Activated T-cell treated with anti-CD3 and anti-CD28 coated beads for 4 hours (primary cell): ENCODE measurements around the gene HEMGN.

ENCODE experiments used
- DNase-seq: peaks from one replicate; pipeline ENCODE4 v3.0.0-alpha.2; 2020

The HEMGN gene

DNA sequence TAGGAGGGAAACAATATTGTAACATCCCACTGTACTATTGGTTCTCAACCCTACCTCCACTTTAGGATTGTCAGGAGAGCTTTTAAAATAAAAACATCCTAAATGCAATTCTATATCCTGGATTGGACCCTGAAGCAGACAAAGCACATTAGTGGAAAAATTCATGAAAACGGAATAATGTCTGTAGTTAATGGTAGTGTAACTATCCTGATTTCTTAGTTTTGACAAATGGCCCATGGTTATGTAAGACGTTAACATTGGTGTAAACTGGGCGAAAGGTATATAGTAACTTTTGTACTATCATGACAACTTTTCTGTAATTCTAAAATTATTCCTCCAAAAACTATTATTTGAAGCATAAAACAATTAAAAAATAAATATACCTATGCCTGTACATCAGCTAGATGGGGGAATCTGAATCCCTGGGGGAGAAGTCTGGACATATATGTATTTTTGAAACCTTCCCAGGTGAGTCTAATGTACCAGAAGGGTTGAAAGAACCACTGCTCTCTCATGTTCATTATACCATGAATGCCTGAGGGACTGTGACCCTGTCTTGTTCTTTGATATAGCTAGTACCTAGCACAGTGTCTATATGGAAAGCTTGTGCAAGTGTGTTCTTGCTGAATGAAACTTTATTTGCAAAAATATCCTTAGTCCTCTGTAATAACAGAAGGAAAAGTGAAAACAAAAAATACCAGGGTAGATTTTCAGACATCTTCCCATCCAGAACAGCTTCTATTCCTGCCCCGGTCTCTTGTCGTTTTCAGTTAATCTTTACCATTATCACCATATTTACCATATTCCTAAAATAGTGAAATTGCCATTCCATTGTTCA lies 12.3 kb downstream of the HEMGN start:
- no peak for DNase-seq

DNA sequence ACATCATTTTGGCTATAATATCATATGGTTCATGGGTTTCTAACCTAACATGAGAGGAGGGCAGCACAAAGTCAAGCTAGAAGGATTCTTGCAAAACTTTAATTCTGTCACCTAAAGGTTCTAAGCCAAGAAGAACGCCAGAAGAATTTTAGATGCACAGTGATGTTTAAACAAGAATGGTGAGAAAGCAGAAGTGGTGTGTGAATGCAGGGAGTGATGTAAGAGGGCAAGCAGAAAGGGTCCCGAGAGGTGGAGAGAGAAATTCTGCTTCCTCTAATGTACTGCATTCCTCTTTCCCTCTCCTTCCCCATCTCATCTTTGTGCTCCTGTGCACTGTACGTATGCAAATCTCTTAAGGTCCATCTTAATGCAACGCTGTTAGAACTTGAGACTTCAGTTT lies 13.6 kb downstream of the HEMGN start:
- DNase-seq, result no peak

DNA sequence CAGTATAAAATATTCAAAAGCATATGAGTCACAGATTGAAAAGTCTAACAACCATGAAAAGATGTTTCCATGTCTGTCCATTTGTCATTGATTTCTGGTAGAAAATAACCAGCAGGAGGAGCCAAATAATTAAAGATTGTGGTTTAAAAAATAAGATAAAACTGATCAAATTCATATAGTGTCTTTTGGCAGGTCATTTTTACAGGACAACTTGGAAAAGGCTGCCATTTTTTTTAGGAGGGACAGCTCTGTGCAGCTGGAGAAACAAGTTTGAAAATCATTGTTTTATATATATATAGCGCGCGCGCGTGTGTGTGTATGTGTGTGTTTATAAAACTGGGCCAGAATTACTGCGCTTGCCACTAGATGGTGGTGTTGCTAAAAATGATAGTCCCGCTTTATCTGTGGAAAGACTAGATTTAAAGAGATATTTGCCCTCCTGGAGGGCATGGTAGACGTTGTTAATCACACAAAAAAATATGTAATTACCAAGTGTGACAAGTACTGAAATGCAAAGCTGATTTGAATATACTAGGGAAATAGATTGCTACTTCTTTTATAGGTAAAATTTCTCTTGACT lies 14.4 kb downstream of the HEMGN start:
- DNase-seq, result peak; percentile 67

DNA sequence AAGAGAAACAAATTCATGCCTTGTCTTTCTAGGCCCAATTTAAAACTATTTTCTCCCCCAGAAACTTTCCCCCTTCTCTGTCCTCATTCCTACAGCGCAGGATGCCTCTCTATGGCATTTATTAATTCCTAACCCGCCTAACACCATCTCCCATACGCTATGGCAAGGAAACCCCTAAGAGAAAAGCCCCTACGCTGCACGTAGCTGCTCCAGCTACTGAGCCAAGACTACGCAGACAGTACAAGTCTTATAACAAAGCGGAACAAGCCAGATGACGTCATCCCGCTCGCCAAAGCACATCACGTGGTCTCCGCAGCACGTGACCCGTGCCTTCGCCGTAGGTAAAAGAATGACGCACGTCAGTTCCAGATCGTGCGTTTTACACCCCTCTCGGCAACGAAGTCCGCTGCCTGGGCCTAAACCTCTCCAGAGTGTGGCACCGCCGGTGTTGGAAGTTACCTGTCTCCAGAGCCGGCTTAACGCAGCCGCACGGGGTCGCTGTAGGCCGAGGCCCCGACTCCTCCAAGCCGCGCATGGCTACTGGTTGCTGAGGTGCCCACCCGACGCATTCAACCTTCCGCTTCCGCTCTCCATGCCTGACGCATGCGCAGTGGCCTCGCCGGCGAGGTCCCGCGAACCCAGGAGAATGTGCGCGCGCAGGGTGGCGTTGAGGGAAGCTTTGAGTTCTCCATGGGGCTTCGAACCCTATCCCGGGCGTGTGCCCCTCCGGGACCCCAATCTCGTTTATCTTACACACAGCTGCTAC lies 15.8 kb downstream of the HEMGN start, which contains the start of gene TRMO:
Gene TRMO, minus strand, starts transcription at position 542 of the 766 bp plus-strand sequence. Its CDS starts 7 bp downstream, at position 535.
- DNase-seq, result peak; percentile 97

DNA sequence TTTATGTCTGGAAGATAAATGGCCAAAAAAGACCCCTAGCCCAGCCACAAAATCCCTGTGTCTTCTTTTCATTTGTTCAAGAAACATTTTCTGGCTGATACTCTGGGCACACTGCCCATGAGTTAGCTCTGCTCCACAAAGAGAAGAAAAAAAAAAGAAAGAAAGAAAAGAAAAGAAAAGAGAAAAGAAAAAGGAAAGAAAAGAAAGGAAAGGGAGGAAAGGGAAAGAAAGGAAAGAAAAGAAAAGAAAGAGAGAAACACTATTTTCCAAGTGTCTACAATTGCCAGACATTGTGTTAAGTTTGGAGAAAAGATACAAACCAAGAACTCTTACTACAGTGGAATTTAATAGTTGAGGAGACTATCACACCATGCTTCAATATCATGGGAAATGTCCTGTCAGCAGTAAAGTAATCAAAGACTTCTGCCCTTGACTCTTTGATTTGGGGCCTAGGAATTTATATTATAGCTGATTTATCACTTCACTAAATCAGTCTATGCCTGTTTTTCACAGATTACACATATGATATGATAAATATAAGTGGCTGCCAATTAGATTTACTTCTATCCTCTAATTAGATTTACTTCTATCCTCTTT lies 18.7 kb downstream of the HEMGN start:
- DNase-seq, result no peak

DNA sequence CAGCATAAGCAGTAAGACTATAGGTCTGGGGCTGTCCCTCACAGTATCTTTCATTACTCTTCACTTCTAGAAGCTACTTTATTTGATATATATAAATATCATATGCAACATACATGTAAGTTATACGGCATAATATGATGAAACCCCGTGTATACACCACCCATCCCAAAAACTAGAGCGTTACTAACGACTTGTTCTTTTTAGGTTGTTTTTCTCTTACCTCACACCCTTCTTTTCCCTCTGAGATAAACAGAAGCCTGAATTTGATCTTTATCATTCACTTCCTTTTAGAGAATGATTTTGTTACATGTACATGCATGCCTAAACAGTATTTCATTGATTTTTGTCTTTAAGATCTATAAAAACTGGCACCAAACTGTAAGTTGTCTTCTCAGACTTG lies 19.4 kb downstream of the HEMGN start:
- no peak for DNase-seq

DNA sequence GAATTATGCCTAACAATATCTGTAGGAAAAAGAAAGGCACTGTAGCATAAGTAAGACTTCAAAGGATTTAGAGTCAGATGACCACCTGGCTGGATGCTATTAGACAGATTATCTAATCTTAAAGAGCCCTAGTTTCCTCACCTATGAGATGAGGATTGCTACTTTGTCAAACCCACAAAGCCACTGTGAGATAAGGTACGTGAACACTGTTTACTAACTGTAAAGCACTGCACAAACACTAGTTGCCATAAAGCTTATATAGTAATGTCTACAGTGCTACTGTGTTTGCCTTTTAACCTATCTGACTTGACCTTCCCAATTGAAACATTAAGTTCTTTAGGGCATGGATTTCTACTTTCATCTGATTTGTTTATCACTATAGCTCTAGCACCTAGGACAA lies 26.0 kb downstream of the HEMGN start:
- no peak for DNase-seq

DNA sequence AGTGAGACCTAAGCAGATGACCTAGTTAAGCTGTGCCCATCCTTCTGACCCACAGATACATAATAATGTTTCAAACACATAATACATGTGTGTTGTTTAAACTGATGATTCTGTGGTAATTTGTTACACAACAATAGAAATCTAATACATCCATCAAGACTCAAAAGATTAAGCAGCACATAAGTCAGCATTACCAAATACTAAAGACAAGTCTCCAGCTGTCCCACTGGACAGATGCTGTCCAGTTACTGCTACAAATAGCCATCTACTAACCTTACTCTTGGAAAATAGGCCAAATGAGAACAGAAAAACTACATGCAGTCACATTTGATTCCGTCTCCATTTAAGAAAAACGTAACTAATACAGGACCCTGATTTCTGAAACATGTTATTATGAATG lies 26.4 kb downstream of the HEMGN start:
- no peak for DNase-seq

DNA sequence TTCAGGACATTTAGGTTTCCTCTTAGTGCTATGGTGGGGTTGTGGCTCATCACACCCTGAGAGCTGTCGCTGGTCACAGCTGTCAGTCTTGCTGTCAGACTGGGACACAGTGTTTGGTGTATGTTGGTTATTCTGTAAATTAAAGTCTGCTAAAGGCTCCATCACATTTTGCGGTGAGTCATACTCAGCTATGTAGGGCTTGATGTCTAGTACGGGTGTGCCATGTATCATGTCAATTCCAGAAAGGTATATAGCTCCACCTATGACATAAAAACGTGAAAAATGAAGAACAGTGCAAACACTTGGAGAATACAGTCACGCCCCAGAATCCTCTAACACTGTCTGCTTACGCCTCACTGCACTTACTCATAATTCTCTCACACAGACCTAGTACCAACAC lies 27.6 kb downstream of the HEMGN start:
- no peak for DNase-seq

DNA sequence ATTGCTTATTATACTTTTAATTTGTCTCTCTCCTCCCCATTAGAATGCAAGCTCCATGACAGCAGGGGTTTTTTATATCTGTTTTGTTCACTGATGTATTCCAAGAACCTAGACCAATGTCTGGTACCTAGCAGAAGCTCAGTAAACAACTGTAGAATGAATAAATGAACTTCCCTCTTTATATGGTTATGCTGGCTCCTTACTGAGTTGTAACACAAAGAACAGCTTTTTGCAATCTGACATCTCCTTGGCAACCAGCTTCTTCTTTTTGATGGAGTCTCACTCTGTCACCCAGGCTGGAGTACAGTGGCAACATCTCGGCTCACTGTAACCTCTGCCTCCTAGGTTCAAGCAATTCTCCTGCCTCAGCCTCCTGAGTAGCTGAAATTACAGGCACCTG lies 29.3 kb downstream of the HEMGN start:
- no peak for DNase-seq

DNA sequence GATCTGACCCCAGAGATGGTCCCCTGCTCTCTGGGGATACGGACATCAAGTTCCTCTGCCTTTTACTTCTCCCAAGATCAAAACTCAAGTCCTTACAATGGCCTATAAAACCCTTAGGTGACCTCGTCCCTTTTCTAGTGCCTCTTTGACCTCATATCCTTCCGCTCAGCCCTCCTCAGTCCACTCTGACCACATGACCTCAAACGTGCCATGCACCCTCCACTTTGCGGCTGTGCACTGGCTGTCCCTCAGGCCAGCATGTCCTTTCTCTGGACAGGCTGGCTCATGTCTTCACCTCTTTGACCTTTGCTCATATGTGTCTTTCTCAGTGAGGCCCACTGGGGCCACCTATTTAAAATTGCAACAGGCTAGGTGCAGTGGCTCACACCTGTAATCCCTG lies 30.3 kb downstream of the HEMGN start:
- DNase-seq, result no peak

DNA sequence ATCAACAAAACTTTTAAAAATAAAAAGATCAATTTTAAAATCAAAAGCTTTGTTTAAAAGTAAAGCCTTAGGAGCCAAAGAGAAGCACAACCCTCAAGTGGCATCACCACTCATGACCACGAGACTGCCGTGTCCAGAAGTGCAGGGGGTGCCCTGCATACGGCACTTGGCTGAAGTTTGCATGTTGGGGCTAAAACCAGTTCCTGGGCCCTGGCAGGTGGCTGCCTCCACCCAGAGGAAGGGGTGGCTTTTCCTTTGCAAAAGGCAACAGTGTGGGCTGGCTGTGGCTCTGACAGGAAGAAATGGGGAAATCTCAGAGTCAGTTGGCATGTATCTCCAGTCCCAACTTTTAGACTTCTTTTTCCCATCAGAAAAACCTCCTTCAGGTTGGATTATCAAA lies 30.9 kb downstream of the HEMGN start:
- DNase-seq, result no peak

DNA sequence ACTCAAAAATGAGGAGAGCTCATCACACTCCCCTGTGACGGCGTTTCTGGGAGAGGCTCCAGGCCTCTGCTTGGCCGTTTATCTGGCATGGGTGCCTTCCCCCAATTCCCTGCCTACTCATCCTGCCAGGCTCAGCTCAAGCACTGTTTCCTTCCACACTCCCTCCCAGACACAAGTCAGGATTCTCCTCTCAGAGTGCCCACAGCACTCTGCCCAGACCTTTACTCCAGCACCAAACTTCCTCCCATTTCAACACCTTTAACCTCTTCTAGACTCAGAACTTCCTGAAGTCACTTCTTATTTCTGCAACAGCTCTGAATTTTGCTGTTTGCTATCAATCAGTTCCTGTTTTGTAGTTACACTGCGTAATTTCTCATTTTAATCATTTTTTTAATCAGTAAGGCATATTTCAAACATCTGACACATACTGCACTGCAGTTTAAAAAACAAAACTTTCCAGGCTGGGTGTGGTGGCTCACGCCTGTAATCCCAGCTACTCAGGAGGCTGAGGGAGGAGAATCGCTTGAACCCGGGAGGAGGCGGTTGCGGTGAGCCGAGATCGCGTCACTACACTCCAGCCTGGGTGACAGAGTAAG lies 31.6 kb downstream of the HEMGN start:
- DNase-seq, result no peak

DNA sequence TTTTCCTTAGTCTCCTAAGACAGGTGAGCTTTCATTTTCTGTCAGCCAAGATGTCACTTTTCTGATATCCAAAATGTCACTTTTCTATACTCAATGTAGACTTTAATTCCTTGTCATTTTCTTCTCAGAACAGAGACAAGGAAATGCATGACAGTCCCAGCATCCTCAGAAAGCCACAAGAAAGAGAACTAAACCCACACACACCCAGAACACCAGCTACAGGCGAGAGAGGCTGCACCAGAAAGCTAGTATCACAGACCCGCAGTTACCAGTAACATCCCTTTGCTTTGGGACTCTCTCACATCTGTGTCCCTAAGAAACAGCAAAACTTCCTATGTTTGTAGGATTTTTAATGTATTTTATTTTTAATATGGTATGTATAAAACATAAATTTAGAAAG lies 32.7 kb downstream of the HEMGN start:
- DNase-seq, result no peak

DNA sequence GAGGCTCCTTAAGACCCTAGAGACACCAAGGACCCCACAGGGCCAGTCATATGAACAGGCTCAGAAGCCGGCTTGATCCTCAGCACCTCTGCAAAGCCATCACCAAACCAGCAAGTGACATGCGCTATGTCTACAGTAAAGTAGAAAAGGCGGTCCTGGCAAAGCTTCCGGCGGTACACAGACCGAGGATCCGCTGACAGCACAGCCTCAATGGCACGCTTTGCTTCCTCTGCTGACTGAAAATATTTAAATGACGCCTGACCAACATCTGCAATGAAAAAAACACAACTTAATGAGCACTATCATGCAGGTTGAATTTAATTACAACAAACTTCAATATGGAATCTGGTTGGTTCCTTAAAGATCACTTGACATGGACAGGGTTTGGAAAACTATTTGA lies 33.2 kb downstream of the HEMGN start:
- DNase-seq, result no peak

DNA sequence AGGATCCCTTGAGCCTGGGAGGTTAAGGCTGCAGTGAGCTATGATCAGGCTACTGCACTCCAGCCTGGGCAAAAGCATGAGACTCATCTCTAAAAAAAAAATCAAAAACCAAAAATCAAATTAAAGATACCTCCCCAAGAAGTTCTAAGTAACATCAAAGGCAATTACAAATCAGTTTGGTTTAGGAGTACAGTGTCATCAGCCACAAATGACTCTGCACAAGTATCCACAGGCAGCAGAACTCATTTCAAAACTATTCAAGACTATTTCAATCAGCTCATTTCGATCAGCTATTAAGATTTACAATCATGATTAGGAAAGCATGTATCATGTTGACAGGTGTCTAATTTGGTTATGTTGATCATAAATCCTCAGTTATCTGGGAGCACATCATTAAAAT lies 34.8 kb downstream of the HEMGN start:
- no peak for DNase-seq

DNA sequence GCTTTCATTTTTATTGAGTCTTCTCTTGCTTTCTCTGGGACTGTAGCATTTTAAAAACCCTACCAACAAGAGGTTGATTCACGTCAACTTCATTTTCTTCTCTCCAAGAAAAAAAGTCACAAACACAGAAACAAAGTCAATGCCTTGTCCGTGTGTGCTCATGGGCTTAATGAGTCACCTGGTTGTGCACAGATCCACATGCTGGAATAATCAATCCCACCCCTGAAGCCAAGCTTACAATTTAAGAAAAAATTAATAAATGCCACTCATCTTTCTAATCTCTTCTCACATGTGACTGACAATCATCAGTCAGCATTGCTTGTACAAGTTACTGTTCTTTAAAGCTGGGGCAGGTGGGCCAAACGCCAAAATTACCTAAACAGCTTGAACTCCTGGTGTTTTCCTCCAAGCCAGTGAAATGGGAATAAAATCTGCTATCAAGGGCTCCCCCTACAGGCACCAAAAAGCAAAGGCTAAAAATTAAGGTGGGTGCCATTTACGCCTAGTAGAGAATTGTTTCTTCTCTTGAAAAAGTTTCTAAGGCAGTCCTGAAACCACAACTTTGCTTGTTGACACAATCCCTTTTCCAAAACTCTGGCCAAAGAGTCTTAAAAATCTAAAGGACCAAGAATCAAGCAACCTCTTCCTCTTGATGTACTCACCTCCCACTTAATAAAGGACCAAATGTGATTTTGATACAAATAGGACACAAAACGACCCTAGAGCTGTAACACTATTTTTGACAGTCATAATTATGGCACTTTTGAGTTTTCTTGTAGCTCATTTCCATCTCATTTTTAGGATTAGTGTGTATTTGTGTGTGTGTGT lies 37.0 kb downstream of the HEMGN start:
- no peak for DNase-seq

DNA sequence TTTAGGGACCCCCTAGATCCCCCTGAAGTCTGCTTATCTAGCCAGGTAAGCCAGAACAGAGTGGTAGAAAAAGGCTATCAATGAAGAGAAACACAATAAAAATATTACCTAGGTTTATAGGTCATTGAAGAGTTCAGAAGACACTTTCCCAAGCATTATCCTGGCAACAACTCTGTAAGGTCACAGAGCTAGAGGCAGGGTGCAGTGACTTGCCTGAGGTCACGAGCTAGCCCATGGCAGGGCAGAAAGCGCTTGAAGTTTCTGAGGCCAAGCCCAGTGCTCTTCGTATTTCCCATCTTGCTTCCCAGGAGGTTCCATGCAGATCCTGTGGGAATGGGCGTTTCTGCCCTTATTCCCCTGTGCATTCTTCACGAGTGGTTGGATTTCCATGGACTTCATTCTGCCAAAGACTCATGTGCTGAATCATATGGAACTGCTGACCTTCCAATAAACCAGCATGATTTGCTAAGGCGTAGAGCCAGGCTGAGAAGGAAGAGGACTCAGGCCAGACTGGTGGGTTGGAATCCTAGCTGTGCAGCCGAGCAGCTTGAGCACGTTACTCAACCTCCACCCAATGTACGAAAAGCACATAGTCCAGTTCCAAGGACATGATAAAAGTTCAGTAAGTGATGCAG lies 37.8 kb downstream of the HEMGN start:
- no peak for DNase-seq

DNA sequence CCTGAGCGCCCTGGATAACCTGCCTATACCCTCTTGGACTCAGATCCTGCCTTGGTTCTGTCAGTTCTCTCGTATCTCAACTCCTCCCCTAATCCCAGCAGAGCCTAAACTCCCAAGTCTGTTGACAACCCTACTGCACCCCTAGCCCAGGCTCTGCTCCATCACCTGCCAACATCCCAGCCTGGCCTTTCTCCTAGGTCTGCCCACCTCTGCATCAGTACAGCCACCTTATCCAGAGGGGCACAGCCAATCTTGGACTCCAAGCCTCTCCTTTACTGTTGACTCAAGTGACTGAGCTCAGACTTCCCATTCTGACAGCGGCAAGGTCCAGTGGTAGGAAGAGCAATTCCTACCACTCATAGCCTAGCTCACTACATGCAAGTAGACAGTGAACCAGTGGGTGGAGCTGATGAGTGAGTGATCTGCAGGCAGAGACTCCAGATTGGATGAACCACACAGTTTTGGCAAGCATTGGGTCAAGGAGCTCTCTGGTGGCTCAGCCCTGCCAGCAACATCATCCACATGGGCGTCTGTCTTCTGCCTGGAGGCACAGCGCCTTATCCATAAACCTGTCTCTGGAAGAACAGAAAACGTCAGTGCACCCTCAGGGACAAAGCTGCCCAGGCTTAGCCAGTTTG lies 42.2 kb downstream of the HEMGN start:
- DNase-seq, result no peak

DNA sequence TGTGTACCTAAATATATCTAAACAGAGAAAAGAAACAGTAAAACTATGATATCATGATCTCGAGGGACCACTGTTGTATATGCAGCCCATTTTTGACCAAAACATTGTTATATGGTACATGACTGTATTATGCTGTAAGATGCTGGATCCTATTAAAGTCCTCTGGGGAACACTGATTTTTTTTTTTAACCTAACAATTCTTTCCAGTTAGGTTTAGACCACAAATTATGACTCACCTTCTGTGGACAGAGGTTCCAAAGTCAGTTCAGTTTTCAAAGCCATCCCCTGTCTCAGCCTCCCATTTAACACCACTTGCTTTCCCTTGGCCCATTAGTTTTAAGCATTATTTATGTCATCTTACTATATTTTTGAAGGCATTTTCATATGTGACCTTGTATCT lies 42.8 kb downstream of the HEMGN start:
- no peak for DNase-seq

DNA sequence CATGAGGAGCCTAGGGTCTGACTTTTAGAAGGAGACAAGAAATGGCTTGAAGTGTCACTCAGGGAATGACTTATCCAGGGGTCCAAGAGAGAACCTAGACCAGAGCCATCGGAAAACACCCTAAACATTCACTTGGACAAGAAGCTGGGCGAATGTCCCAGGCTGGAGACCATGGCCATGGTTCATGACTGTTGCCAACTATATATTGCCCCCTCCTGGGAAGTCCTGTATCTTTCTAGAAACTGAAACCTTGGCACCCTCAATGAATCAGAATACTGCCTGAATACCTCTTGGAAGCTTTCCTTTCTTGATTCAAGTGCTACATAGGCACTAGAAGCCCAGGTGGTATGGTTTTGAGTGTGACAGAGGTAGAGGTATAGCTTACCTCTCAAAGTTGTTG lies 45.6 kb downstream of the HEMGN start:
- DNase-seq, result no peak
